ENCODE data around the gene MKNK2. TPM values are rescaled to one million over a fixed set of nuclear protein-coding genes. Genes with fewer than 3 reads are reported as not detected.

Gene MKNK2
- total RNA-seq, 1 donor: 82.5 TPM

GRCh38 chr19:2040647-2041432 is 10.2 kb downstream of the MKNK2 start:
- H3K36me3 ChIP-seq (ENCODE audit: insufficient read depth, low read length): peaks cover 33% of the 10 kb centered on the region

GRCh38 chr19:2039959-2040646 is 10.9 kb downstream of the MKNK2 start:
- no peak overlapping the region for H3K27ac ChIP-seq (ENCODE audit: low read depth, low read length)
- peak; percentile 83 for DNase-seq (ENCODE audit: insufficient read length, low spot score, missing footprints)
- H3K4me3 ChIP-seq (ENCODE audit: insufficient read depth, low read length): no peak overlapping the region
- H3K79me2 ChIP-seq (ENCODE audit: insufficient read depth, low read length): peaks cover 6% of the 10 kb centered on the region
- H3K27me3 ChIP-seq (ENCODE audit: insufficient read depth, low read length): no peaks in the 10 kb centered on the region
- H2AFZ ChIP-seq (ENCODE audit: low read length): no peak overlapping the region
- H3K9me3 ChIP-seq (ENCODE audit: low read depth, low read length): peaks cover 4% of the 10 kb centered on the region
- peaks cover 30% of the 10 kb centered on the region for H3K36me3 ChIP-seq (ENCODE audit: insufficient read depth, low read length)
- H4K20me1 ChIP-seq (ENCODE audit: insufficient read depth, low read length): peaks cover 33% of the 10 kb centered on the region
- no peak overlapping the region for H3K4me2 ChIP-seq (ENCODE audit: insufficient read depth, low read length)
- H3K4me1 ChIP-seq (ENCODE audit: insufficient read depth, low read length): peaks cover 6% of the 10 kb centered on the region
- no peak for TF ChIP-seq CTCF (IDR thresholded peaks at IDR 0.05; ENCODE audit: extremely low read depth, low read depth, low read length)

More at GRCh38 chr19:2040647-2041432, 10.2 kb downstream of the MKNK2 start:
- H2AFZ ChIP-seq (ENCODE audit: low read length): no peak overlapping the region
- peaks cover 9% of the 10 kb centered on the region for H3K79me2 ChIP-seq (ENCODE audit: insufficient read depth, low read length)
- DNase-seq (ENCODE audit: insufficient read length, low spot score, missing footprints): peak; percentile 92
- H3K27ac ChIP-seq (ENCODE audit: low read depth, low read length): no peak overlapping the region
- H3K4me3 ChIP-seq (ENCODE audit: insufficient read depth, low read length): no peak overlapping the region
- peaks cover under 1% of the 10 kb centered on the region for H3K9me3 ChIP-seq (ENCODE audit: low read depth, low read length)
- no peaks in the 10 kb centered on the region for H3K27me3 ChIP-seq (ENCODE audit: insufficient read depth, low read length)
- no peak for TF ChIP-seq CTCF (IDR thresholded peaks at IDR 0.05; ENCODE audit: extremely low read depth, low read depth, low read length)
- H3K4me1 ChIP-seq (ENCODE audit: insufficient read depth, low read length): peaks cover 6% of the 10 kb centered on the region
- no peak overlapping the region for H3K4me2 ChIP-seq (ENCODE audit: insufficient read depth, low read length)
- peaks cover 40% of the 10 kb centered on the region for H4K20me1 ChIP-seq (ENCODE audit: insufficient read depth, low read length)

GRCh38 chr19:2039089-2039958 is 11.7 kb downstream of the MKNK2 start:
- Histone ChIP-seq H4K20me1 (ENCODE audit: insufficient read depth, low read length) (peaks cover 27% of the 10 kb centered on the region), H3K4me1 (ENCODE audit: insufficient read depth, low read length) (peaks cover 6% of the 10 kb centered on the region), H3K4me2 (ENCODE audit: insufficient read depth, low read length) (no peak overlapping the region), H3K27me3 (ENCODE audit: insufficient read depth, low read length) (no peaks in the 10 kb centered on the region), H2AFZ (ENCODE audit: low read length) (no peak overlapping the region), H3K79me2 (ENCODE audit: insufficient read depth, low read length) (no peaks in the 10 kb centered on the region), H3K36me3 (ENCODE audit: insufficient read depth, low read length) (peaks cover 30% of the 10 kb centered on the region), H3K4me3 (ENCODE audit: insufficient read depth, low read length) (no peak overlapping the region), H3K27ac (ENCODE audit: low read depth, low read length) (no peak overlapping the region), H3K9me3 (ENCODE audit: low read depth, low read length) (peaks cover 4% of the 10 kb centered on the region)
- no peak for TF ChIP-seq CTCF (IDR thresholded peaks at IDR 0.05; ENCODE audit: extremely low read depth, low read depth, low read length)
- peak; percentile 64 for DNase-seq (ENCODE audit: insufficient read length, low spot score, missing footprints)

All from osteoblast (primary cell).